ENCODE data around the gene CELF2. TPM values are rescaled to one million over a fixed set of nuclear protein-coding genes. Genes with fewer than 3 reads are reported as not detected.

Gene CELF2
- total and polyA plus RNA-seq, 2 of the 4 experiments (the other 2 are of a cell fraction), result 3.5 to 6.6 TPM

DNA sequence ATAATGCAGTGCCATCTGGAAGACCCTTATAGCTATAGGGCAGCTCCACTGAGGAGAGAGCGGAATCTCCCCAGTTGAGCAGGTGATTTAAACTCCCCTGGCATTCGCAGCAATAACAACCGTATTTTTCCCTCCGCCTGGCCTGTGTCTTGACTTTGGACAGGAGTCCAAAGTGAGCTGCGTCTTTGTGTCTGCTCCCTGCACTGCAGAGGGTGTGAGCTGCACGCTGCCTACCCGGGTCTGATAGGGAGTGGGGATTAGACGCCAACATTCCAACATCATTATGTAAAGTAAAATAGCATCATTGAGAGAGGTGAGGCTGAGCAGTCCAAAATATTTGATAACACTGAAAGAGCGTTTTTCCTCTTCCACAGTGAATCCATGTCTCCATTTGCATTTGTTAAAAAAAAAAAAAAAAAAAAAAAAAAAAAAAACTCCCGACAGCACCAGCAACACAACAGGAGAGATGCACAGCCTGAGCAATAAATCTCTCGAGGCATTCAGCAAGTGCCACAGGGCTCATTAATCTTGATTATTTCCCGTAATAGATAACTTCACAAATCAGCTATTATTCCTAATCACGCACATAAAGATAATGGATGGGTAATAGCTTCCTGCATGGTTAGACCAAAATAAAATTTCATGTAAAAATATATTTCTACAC lies 68.6 kb downstream of the CELF2 start:
- H3K27me3 ChIP-seq (ENCODE audit: control insufficient read depth, insufficient read depth, low read length), result no peaks in the 10 kb centered on the region
- no peaks in the 10 kb centered on the region for H4K20me1 ChIP-seq (ENCODE audit: insufficient read depth, low read length)
- H2BK120ac ChIP-seq (ENCODE audit: low read depth, low read length), result no peak overlapping the region
- H3K23ac ChIP-seq (ENCODE audit: low read depth, low read length), result no peak overlapping the region
- H4K91ac ChIP-seq (ENCODE audit: insufficient read depth, low read depth, low read length), result no peak overlapping the region
- no peaks in the 10 kb centered on the region for H3K9me1 ChIP-seq (ENCODE audit: insufficient read depth, low read length)
- H2AK9ac ChIP-seq (replicated peaks; ENCODE audit: low read depth, low read length, poor library complexity), result no peak overlapping the region
- H3K4ac ChIP-seq (ENCODE audit: low read depth, low read length), result no peak overlapping the region
- H3K27ac ChIP-seq (ENCODE audit: insufficient read depth, low read length), result no peak overlapping the region
- H4K8ac ChIP-seq (ENCODE audit: low read depth in 2 of 2, low read length in 2 of 2), result no peak overlapping the region
- in situ Hi-C loops (cut with MboI; ENCODE audit: low sequenced_read_pairs), result no loop called here
- H3K18ac ChIP-seq (ENCODE audit: low read depth, low read length), result no peak overlapping the region
- no peak overlapping the region for H3K4me3 ChIP-seq (ENCODE audit: insufficient read depth, low read depth, low read length)
- ATAC-seq (ENCODE audit: low read depth), result no peak; the same call in 1 of the 2 replicates
- no peak overlapping the region for H4K5ac ChIP-seq (ENCODE audit: low read depth, low read length)
- no peak overlapping the region for H2BK5ac ChIP-seq (ENCODE audit: low read depth, low read length, poor library complexity, severe bottlenecking)
- H2BK20ac ChIP-seq (ENCODE audit: low read depth, low read length), result no peak overlapping the region
- intact Hi-C loops (cut with micrococcal nuclease), result no loop called here
- dilution Hi-C loops (cut with HindIII; ENCODE audit: low sequenced_read_pairs, unreplicated experiment), result no loop called here
- H2BK15ac ChIP-seq (ENCODE audit: low read depth, low read length), result no peak overlapping the region
- CTCF ChIA-PET, result no interaction called here
- H2AK5ac ChIP-seq (ENCODE audit: low read depth, low read length), result no peak overlapping the region
- no peak overlapping the region for H2AFZ ChIP-seq (replicated peaks; ENCODE audit: low read length, poor library complexity)
- BruUV-seq (replicated peaks), result no TSS peak
- TF ChIP-seq, protein P1, sequence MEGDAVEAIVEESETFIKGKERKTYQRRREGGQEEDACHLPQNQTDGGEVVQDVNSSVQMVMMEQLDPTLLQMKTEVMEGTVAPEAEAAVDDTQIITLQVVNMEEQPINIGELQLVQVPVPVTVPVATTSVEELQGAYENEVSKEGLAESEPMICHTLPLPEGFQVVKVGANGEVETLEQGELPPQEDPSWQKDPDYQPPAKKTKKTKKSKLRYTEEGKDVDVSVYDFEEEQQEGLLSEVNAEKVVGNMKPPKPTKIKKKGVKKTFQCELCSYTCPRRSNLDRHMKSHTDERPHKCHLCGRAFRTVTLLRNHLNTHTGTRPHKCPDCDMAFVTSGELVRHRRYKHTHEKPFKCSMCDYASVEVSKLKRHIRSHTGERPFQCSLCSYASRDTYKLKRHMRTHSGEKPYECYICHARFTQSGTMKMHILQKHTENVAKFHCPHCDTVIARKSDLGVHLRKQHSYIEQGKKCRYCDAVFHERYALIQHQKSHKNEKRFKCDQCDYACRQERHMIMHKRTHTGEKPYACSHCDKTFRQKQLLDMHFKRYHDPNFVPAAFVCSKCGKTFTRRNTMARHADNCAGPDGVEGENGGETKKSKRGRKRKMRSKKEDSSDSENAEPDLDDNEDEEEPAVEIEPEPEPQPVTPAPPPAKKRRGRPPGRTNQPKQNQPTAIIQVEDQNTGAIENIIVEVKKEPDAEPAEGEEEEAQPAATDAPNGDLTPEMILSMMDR (conservative IDR thresholded peaks at IDR 0.05; ENCODE audit: low read depth, low read length), result no peak
- no peak for TF ChIP-seq NFE2L2 (IDR thresholded peaks at IDR 0.05; ENCODE audit: low read depth, low read length)
- TF ChIP-seq MAZ (IDR thresholded peaks at IDR 0.05; ENCODE audit: borderline replicate concordance, low read depth, low read length), result no peak
- TF ChIP-seq BHLHE40 (IDR thresholded peaks at IDR 0.05; ENCODE audit: low read depth, low read length), result no peak
- TF ChIP-seq MAFK (IDR thresholded peaks at IDR 0.05; ENCODE audit: low read depth, low read length), result no peak
- TF ChIP-seq, protein P2, sequence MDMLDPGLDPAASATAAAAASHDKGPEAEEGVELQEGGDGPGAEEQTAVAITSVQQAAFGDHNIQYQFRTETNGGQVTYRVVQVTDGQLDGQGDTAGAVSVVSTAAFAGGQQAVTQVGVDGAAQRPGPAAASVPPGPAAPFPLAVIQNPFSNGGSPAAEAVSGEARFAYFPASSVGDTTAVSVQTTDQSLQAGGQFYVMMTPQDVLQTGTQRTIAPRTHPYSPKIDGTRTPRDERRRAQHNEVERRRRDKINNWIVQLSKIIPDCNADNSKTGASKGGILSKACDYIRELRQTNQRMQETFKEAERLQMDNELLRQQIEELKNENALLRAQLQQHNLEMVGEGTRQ (IDR thresholded peaks at IDR 0.05; ENCODE audit: low read depth, low read length), result no peak
- no peak for TF ChIP-seq MXI1 (IDR thresholded peaks at IDR 0.05; ENCODE audit: borderline replicate concordance, low read depth, low read length)
- TF ChIP-seq CHD1 (IDR thresholded peaks at IDR 0.05; ENCODE audit: low read depth, low read length), result no peak
- TF ChIP-seq RAD21 (IDR thresholded peaks at IDR 0.05; ENCODE audit: low read length), result no peak
- no peaks in the 10 kb centered on the region for H3K79me1 ChIP-seq (ENCODE audit: low read depth in 1 of 2, low read length in 2 of 2)
- H3K9me3 ChIP-seq (ENCODE audit: control insufficient read depth, insufficient read depth, low read length), result no peaks in the 10 kb centered on the region
- no peak for DNase-seq
- H3K4me2 ChIP-seq (ENCODE audit: low read depth, low read length), result no peak overlapping the region
- POLR2A ChIA-PET (ENCODE audit: unreplicated experiment), result no interaction called here
- H3K36me3 ChIP-seq (ENCODE audit: control insufficient read depth, insufficient read depth, low read length), result no peaks in the 10 kb centered on the region
- H3K9ac ChIP-seq (ENCODE audit: low read depth, low read length), result no peak overlapping the region
- no peaks in the 10 kb centered on the region for H3K4me1 ChIP-seq (ENCODE audit: control insufficient read depth, insufficient read depth, low read length)
- 79% methylated on average over 2 of the region's 13 CpGs; no CpG with 5 or more reads in 1 of the 2 experiments for WGBS, 2 experiments (ENCODE audit: extremely low coverage in 2 of 2, insufficient read length in 1 of 2)
- no peak overlapping the region for H3K56ac ChIP-seq (ENCODE audit: extremely low read depth, insufficient read depth, low read length)
- no peak overlapping the region for H3K14ac ChIP-seq (replicated peaks; ENCODE audit: low read depth, low read length)
